ENCODE results near the gene KCNB1.

The KCNB1 gene

DNA sequence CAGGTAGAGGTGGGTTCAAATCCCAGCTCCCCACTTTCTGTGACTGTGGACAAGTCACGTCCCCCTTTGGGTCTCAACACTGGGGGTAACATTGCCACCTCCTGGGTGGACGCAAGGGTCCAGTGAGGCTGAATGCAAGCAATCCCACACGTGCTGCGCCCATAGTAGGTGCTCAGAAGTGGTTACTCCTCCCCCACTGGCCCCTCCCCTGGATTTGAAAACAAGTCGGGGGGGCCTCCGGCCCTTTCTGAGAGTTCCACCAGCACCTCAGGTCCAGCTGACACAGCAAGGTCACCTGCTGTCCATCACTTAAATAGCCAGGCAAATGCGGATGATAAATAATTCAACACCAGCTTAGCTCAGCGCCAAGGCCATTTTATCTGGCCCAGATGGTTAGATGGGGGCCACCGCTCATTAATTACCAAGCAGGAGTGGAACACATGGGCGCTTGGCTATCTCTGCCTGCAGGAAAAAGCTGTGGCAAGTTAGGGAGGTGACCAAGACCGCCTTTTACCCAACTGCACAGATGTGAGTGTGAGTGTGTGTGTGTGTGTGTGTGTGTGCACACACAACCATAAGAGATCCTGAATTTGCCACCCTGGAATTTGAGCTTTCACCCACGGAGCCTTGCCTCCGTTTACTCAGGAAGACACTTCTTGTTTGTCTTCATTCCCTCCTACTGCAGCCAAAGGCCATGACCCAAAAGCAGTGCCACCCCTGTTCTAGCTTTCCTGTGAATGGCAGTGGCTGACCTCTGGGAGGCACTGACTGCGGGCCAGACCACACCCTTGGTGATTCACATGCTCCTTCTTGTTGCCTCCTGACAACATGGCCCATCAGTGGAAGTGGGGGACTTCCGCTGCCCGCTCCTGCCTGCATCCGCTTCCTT is 34.7 kb upstream of the KCNB1 start:
- H3K27me3 ChIP-seq (ENCODE audit: insufficient read depth, poor library complexity, severe bottlenecking): peaks cover 4% of the 10 kb centered on the region
- no peak overlapping the region for H3K4me3 ChIP-seq (replicated peaks; ENCODE audit: insufficient read depth, low read length)
- H3K27ac ChIP-seq (replicated peaks): no peak overlapping the region
- TF ChIP-seq POLR2AphosphoS5 (IDR thresholded peaks at IDR 0.05; ENCODE audit: low read depth) (no peak), REST (IDR thresholded peaks at IDR 0.05; ENCODE audit: insufficient replicate concordance, low read depth) (no peak), GABPA (IDR thresholded peaks at IDR 0.05; ENCODE audit: low read depth) (no peak), SPI1 (IDR thresholded peaks at IDR 0.05; ENCODE audit: borderline replicate concordance, low read depth) (no peak)
- no peak for DNase-seq (ENCODE audit: low read depth in 1 of 2, low spot score in 1 of 2)

DNA sequence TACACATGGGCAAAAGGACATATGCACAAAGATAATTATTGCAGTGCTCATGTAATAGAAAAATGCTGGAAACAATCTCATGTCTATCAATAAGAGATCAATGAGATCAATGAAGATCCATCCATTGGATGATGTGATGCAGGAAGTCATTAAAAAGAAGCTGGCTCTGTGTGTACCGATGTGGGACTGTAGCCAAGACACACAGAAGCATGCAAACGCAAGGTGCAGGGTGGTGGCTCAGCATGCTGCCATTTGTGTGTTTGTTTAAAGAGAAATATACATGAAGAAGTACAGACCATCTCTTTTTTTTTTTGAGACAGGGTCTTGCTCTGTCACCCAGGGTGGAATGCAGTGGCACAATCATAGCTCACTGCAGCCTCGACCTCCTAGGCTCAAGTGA is 33.1 kb upstream of the KCNB1 start:
- Histone ChIP-seq H3K4me3 (replicated peaks; ENCODE audit: insufficient read depth, low read length) (no peak overlapping the region), H3K27me3 (ENCODE audit: insufficient read depth, poor library complexity, severe bottlenecking) (peaks cover 4% of the 10 kb centered on the region), H3K27ac (replicated peaks) (no peak overlapping the region)
- no peak for TF ChIP-seq GABPA (IDR thresholded peaks at IDR 0.05; ENCODE audit: low read depth)
- no peak for TF ChIP-seq REST (IDR thresholded peaks at IDR 0.05; ENCODE audit: insufficient replicate concordance, low read depth)
- no peak for DNase-seq (ENCODE audit: low read depth in 1 of 2, low spot score in 1 of 2)

DNA sequence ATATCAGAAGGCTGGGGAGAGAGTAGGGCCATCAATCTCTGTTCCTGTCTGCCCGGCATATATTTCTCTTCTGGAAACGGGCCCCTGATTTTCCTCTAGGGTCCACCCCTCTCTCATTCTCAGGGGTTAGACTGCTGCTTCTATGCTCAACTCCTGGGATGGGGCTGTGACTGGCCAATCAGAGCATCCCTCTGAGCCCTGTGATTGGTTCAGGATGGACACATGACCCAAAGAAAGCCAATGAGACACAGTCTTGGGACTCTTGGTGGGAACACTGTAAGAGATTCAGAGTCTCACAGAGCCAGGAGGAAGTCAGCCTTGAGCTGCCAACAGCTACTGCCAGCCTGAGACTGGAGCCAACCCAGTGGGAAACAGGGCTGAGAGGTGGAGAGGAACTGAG is 31.0 kb upstream of the KCNB1 start:
- no peak overlapping the region for H3K27ac ChIP-seq (replicated peaks)
- H3K4me3 ChIP-seq (replicated peaks; ENCODE audit: insufficient read depth, low read length): no peak overlapping the region
- TF ChIP-seq POLR2AphosphoS5 (IDR thresholded peaks at IDR 0.05; ENCODE audit: low read depth) (no peak), SPI1 (IDR thresholded peaks at IDR 0.05; ENCODE audit: borderline replicate concordance, low read depth) (no peak)
- no peak for DNase-seq (ENCODE audit: low read depth in 1 of 2, low spot score in 1 of 2)
- H3K27me3 ChIP-seq (ENCODE audit: insufficient read depth, poor library complexity, severe bottlenecking): peaks cover 7% of the 10 kb centered on the region

DNA sequence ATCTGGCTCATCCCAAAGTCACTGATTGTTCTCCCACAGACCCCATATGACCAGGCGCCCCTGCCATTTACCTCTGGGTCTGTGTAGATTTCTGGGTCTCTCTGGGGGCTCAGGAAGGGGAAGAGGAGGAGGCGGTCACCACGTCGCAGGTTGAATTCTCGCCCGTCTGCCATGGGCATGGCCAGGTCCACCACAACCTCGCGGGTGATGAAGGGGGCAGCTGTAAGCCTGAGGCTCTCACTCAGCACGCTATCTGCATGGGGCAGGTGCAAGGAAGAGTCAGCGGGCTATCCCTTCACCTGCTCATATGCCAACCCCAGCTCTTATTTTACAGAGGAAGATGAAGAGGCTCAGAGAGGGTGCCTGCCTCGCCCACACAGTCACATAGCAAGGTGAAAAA is 30.5 kb upstream of the KCNB1 start:
- DNase-seq (ENCODE audit: low read depth in 1 of 2, low spot score in 1 of 2): no peak
- Histone ChIP-seq H3K27ac (replicated peaks) (no peak overlapping the region), H3K4me3 (replicated peaks; ENCODE audit: insufficient read depth, low read length) (no peak overlapping the region), H3K27me3 (ENCODE audit: insufficient read depth, poor library complexity, severe bottlenecking) (peaks cover 7% of the 10 kb centered on the region)
- TF ChIP-seq REST (IDR thresholded peaks at IDR 0.05; ENCODE audit: insufficient replicate concordance, low read depth) (no peak), SPI1 (IDR thresholded peaks at IDR 0.05; ENCODE audit: borderline replicate concordance, low read depth) (no peak)

DNA sequence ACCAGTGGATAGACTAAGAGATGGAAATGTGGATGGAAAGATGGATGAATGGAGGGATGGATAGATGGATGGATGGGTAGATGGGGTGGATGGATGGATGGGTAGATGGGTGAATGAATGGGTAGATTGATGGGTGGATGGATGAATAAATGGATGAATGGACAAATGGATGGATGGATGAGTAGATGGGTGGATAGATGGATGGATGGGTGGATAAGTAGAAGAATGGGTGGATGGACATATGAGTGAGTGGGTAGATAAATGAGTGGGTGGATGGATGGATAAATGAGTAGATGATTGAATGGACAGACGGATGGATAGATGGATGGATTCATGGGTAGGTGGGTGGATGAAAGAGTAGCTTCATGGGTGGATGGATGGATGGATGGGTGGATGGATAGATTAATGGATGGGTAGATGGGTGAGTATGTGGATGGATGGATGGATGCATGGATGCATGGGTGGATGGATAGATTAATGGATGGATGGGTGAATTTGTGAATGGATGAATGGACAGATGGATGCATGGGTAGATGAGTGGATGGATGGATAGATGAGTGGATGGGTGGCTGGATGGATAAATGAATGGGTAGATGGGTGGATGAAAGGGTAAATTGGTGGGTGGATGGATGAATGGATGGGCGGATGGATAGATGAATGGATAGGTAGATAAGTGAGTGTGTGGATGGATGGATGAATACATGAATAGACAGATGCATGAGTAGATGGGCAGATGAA is 29.5 kb upstream of the KCNB1 start:
- Histone ChIP-seq H3K27ac (replicated peaks) (no peak overlapping the region), H3K4me3 (replicated peaks; ENCODE audit: insufficient read depth, low read length) (no peak overlapping the region), H3K27me3 (ENCODE audit: insufficient read depth, poor library complexity, severe bottlenecking) (peaks cover 7% of the 10 kb centered on the region)
- no peak for TF ChIP-seq POLR2AphosphoS5 (IDR thresholded peaks at IDR 0.05; ENCODE audit: low read depth)
- no peak for TF ChIP-seq REST (IDR thresholded peaks at IDR 0.05; ENCODE audit: insufficient replicate concordance, low read depth)
- no peak for TF ChIP-seq SPI1 (IDR thresholded peaks at IDR 0.05; ENCODE audit: borderline replicate concordance, low read depth)
- no peak for TF ChIP-seq GABPA (IDR thresholded peaks at IDR 0.05; ENCODE audit: low read depth)
- TF ChIP-seq CTCF (IDR thresholded peaks at IDR 0.05; ENCODE audit: insufficient read depth, low read length): no peak
- DNase-seq (ENCODE audit: low read depth in 1 of 2, low spot score in 1 of 2): no peak

Data from HL-60 (cell line).